ENCODE results near the gene ERBB3.
A peak's percentile ranks its signal among the peaks of the same experiment; 100 is the strongest.

ERBB3 gene

GRCh38 chr12:56134897-56135296 lies 54.9 kb downstream of the ERBB3 start:
- no peak for DNase-seq (ENCODE audit: low spot score)

GRCh38 chr12:56137853-56138571 lies 58.0 kb downstream of the ERBB3 start:
- no peak for DNase-seq (ENCODE audit: low spot score)

DNA sequence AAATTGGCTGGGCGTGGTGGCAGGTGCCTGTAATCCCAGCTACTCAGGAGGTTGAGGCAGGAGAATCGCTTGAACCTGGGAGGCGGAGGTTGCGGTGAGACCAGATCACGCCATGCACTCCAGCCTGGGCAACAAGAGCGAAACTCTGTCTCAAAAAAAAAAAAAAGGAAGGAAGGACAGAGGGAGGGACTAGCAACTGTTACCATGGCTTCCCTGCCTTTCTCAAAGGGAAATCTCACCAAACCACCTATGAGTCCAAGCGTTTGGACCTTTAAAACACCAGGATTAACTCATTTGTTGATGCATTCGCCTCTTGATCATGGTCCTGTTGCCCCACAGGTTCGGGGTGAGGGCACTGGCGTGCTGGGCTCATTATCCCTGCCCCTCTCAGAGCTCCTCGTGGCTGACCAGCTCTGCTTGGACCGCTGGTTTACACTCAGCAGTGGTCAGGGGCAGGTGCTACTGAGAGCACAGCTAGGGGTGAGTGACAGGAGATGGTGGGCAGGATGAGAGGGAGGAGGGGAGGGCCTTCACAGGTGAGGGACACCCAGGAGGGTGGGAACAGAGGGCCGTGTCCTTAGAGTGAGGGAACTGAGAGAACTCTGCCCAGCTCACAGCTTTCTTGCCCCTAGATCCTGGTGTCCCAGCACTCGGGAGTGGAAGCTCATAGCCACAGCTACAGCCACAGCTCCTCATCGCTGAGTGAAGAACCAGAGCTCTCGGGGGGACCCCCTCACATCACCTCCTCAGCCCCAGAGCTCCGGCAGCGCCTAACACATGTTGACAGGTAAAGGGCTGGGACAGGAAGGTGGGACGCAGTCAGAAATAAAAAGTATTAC lies 62.2 kb downstream of the ERBB3 start:
- DNase-seq (ENCODE audit: low spot score): no peak

DNA sequence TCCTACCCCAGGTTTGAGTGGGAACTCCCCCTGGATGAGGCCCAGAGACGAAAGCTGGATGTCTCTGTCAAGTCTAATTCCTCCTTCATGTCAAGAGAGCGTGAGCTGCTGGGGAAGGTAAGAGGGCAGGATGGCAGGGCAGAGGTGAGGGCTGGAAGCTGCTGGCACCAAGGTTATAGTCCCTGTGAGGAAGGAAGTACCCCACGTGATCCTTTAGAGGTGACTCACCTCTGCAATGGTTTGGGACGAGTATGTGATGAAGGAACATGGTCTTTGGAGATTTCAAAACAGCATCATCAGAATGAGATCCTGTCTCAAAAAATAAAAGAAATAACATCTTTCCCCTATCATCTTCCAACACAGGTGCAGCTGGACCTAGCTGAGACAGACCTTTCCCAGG lies 63.3 kb downstream of the ERBB3 start:
- DNase-seq (ENCODE audit: low spot score): no peak

DNA sequence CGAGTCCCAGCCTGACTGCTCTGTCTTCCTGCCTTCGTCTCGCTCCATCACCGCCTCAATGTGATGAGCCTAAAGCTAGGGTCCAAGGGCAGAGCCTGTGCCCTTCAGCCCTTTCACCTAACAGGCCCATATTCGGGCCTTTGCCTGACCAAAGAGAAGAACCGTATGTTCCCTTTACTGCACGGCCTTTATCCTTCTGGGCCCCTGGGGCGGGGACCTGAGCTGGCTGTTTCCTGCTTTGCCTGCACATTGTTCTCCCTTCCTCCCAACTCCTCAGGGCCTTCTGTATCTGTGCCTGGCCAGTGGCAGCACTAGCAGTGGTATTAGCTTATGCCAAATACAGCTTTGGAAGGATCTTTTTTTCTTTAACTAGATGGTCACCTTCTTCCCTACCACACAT lies 63.9 kb downstream of the ERBB3 start:
- no peak for DNase-seq (ENCODE audit: low spot score)

GRCh38 chr12:56145217-56145616 lies 65.3 kb downstream of the ERBB3 start:
- no peak for DNase-seq (ENCODE audit: low spot score)

DNA sequence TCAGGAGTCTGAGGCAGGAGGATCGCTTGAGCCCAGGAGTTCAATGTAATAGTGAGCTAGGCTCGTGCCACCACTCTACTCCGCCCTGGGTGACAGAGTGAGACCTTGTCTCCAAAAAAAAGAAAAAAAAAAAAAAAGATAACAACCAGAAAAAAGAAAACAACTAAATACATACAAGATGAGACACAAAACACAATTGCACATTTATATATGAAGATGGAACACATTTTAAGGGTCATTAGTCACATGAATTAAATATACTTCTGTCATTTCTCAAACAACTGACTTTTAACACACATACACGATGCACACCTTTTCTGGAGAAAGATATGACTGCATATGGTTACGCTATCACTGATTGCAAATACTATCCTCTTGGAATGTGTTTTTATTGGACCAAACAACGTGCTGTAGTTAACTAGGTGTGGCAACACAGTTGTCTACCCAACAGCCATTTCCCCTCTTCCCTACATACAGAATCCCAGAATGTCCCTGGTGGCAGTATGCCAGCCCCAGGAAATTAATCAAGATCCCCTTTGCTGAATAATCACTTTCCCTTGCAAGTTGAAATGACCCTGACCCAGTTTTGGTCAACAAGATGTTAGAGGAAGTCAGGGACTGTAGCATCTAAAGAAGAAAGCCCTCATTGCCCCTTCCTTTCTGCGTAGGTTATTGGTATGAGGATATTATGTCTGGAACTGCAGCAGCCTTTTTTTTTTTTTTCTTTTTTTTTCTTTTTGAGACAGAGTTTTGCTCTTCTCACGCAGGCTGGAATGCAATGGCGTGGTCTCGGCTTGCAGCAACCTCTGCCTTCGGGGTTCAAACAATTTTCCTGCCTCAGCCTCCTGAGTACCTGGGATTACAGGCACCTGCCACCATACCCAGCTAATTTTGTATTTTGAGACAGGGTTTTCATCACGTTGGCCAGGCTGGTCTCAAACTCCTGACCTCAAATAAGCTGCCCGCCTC lies 66.8 kb downstream of the ERBB3 start:
- DNase-seq (ENCODE audit: low spot score): no peak

DNA sequence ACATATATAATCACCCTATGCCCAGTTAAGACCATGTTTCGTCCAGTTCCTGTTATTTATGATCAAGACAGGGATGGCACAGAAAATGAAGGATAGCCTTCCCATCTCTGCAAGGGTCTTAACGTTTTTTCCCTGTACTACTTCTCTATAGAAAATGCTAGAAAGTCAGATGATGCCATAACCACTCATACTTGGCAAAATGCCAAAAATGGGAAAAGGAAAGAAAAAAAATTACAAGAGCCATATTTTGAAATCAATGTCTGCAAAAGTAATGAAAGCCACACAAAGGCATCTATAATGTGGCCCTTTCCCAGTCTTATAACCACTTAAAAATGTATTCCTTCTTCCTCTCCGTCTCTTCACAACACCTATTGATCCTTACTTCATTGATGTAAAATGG lies 70.6 kb downstream of the ERBB3 start:
- DNase-seq (ENCODE audit: low spot score): no peak

- DNase-seq (ENCODE audit: low spot score): peak; percentile 83
Observed at GRCh38 chr12:56151672-56152131, 71.7 kb downstream of the ERBB3 start.

- DNase-seq (ENCODE audit: low spot score): peak; percentile 97
Observed at GRCh38 chr12:56152132-56152755, 72.3 kb downstream of the ERBB3 start, which contains the start of gene MYL6B. Gene MYL6B (plus strand): TSS chr12:56152587. CDS start chr12:56153919, 1,332 bp downstream.
